Measurements from ENCODE around the gene COPG1.

Gene COPG1

GRCh38 chr3:129231331-129232119, 17.9 kb upstream of the COPG1 start:
- no peaks in the 10 kb centered on the region for H3K9me2 ChIP-seq (ENCODE audit: low read depth, low read length)
- no peaks in the 10 kb centered on the region for H3K79me2 ChIP-seq (ENCODE audit: insufficient read depth, low read length)
- 0 out of 2 replicates have a peak, but pooled peaks cover 4% of the 10 kb centered on the region for H3F3A ChIP-seq (ENCODE audit: insufficient read depth, low read length)
- H3K9me3 ChIP-seq (ENCODE audit: low read length) = no peaks in the 10 kb centered on the region
- peaks cover 29% of the 10 kb centered on the region for H3K4me1 ChIP-seq (ENCODE audit: insufficient read depth, low read length, severe bottlenecking)
- H3K4me3 ChIP-seq (ENCODE audit: low read depth, low read length, poor library complexity, severe bottlenecking) = no peak overlapping the region
- TF ChIP-seq CTCF (IDR thresholded peaks at IDR 0.05; ENCODE audit: low read length) = no peak
- TF ChIP-seq EZH2 (IDR thresholded peaks at IDR 0.05; ENCODE audit: borderline replicate concordance, low read length) = no peak
- no peak overlapping the region for H3K9ac ChIP-seq (ENCODE audit: low read length)
- peak overlapping the region; percentile 50 for H3K27ac ChIP-seq (ENCODE audit: low read depth, low read length, poor library complexity, severe bottlenecking)
- no peaks in the 10 kb centered on the region for H3K27me3 ChIP-seq (ENCODE audit: insufficient read depth, low read length)
- H2AFZ ChIP-seq (ENCODE audit: low read length) = no peak overlapping the region
- H3K36me3 ChIP-seq (ENCODE audit: insufficient read depth, low read length) = no peaks in the 10 kb centered on the region
- no peaks in the 10 kb centered on the region for H4K20me1 ChIP-seq (ENCODE audit: insufficient read depth, low read length)
- H3K4me2 ChIP-seq (ENCODE audit: low read length) = no peak overlapping the region

- H3K27ac ChIP-seq (ENCODE audit: low read depth, low read length, poor library complexity, severe bottlenecking) = peak overlapping the region; percentile 86
- no peaks in the 10 kb centered on the region for H3K9me3 ChIP-seq (ENCODE audit: low read length)
- no peaks in the 10 kb centered on the region for H3K79me2 ChIP-seq (ENCODE audit: insufficient read depth, low read length)
- H3K4me1 ChIP-seq (ENCODE audit: insufficient read depth, low read length, severe bottlenecking) = peaks cover 29% of the 10 kb centered on the region
- H3F3A ChIP-seq (ENCODE audit: insufficient read depth, low read length) = 0 out of 2 replicates have a peak, but pooled peaks cover 4% of the 10 kb centered on the region
- H3K36me3 ChIP-seq (ENCODE audit: insufficient read depth, low read length) = no peaks in the 10 kb centered on the region
- no peaks in the 10 kb centered on the region for H3K27me3 ChIP-seq (ENCODE audit: insufficient read depth, low read length)
- H2AFZ ChIP-seq (ENCODE audit: low read length) = no peak overlapping the region
- no peak overlapping the region for H3K9ac ChIP-seq (ENCODE audit: low read length)
- H3K4me3 ChIP-seq (ENCODE audit: low read depth, low read length, poor library complexity, severe bottlenecking) = no peak overlapping the region
- TF ChIP-seq EZH2 (IDR thresholded peaks at IDR 0.05; ENCODE audit: borderline replicate concordance, low read length) (no peak), CTCF (IDR thresholded peaks at IDR 0.05; ENCODE audit: low read length) (no peak)
- no peaks in the 10 kb centered on the region for H4K20me1 ChIP-seq (ENCODE audit: insufficient read depth, low read length)
- no peaks in the 10 kb centered on the region for H3K9me2 ChIP-seq (ENCODE audit: low read depth, low read length)
- peak overlapping the region; percentile 12; the same call in 1 of the 2 replicates for H3K4me2 ChIP-seq (ENCODE audit: low read length)
These were observed 15.9 kb upstream of the COPG1 start for GRCh38 chr3:129233538-129233937.

DNA sequence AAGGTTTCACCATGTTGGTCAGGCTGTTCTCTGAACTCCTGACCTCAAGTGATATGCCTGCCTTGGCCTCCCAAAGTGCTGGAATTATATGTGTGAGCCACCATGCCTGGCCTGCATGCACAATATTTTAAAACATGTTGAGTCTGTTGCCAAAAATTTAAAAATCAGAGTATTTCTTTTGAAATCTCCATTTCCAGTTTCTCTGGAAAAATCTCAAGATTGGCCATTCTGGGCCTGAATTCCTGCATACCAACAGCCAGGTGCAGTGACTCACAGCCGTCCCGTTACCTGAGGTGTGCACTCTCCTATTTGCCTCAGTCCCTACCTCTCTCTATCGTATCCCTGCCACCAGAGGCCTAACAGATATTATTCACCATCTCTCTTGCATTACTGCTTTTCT, 15.0 kb upstream of the COPG1 start:
- Histone ChIP-seq H3K36me3 (ENCODE audit: insufficient read depth, low read length) (no peaks in the 10 kb centered on the region), H3K9me2 (ENCODE audit: low read depth, low read length) (no peaks in the 10 kb centered on the region), H4K20me1 (ENCODE audit: insufficient read depth, low read length) (no peaks in the 10 kb centered on the region), H3K4me3 (ENCODE audit: low read depth, low read length, poor library complexity, severe bottlenecking) (no peak overlapping the region), H3K27ac (ENCODE audit: low read depth, low read length, poor library complexity, severe bottlenecking) (peak overlapping the region; percentile 86), H3K4me1 (ENCODE audit: insufficient read depth, low read length, severe bottlenecking) (peaks cover 29% of the 10 kb centered on the region), H3F3A (ENCODE audit: insufficient read depth, low read length) (0 out of 2 replicates have a peak, but pooled peaks cover 4% of the 10 kb centered on the region), H3K4me2 (ENCODE audit: low read length) (peak overlapping the region; percentile 18; the same call in 1 of the 2 replicates), H3K27me3 (ENCODE audit: insufficient read depth, low read length) (no peaks in the 10 kb centered on the region), H3K79me2 (ENCODE audit: insufficient read depth, low read length) (no peaks in the 10 kb centered on the region), H2AFZ (ENCODE audit: low read length) (no peak overlapping the region), H3K9ac (ENCODE audit: low read length) (no peak overlapping the region), H3K9me3 (ENCODE audit: low read length) (no peaks in the 10 kb centered on the region)
- TF ChIP-seq EZH2 (IDR thresholded peaks at IDR 0.05; ENCODE audit: borderline replicate concordance, low read length) (no peak), CTCF (IDR thresholded peaks at IDR 0.05; ENCODE audit: low read length) (no peak)

All from OCI-LY1 (cell line).